Activated CD8-positive, alpha-beta memory T cell treated with anti-CD3 and anti-CD28 coated beads, Interleukin-2, amount 50 U/mL, for 1 hour (primary cell): Measurements from ENCODE around the gene KAT7.

Experiments used
- DNase-seq: peaks from one replicate; pipeline ENCODE4 v3.0.0-alpha.2; 2020; ENCODE audit errors: extremely low read depth

Gene KAT7

DNA sequence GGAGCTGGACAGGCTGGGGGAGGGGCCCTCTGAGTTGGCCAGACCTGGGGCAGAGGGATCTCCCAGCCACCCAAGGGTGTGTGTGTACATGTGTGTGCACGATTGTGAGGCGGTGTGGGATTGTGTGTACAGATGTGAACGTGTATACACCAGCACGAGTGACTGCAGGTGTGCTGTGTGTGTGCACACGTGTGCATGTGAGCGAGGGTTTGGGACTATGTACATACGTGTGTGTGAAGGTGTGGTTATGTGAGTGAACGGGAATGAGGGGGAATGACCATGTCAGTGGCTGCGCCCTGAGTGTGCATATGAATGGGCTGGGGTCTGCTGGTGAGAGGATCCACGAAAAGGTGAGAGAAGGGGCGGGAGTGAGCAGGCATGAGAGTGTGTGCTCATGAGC is 81.8 kb downstream of the KAT7 start:
- no peak for DNase-seq

DNA sequence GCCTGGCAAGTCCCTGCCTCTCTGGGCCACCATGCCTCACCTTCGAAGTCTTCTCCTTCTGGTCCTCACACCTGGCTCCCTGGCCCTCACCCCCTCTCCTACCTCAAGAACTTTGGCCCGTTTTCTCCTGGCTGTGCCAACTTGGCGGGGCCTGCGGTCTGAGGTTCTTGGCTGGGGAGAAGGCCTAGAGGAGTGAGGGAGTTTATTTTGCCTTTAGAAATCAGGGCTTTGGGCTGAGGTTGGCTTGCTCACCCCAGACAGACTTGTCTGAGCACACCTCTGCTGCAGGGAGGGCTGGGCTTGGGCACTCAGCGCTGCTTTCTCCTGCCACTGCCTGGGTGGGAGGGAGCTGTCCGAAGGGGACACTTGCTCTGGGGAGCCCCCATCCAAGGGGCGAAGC is 82.7 kb downstream of the KAT7 start:
- DNase-seq, result no peak

DNA sequence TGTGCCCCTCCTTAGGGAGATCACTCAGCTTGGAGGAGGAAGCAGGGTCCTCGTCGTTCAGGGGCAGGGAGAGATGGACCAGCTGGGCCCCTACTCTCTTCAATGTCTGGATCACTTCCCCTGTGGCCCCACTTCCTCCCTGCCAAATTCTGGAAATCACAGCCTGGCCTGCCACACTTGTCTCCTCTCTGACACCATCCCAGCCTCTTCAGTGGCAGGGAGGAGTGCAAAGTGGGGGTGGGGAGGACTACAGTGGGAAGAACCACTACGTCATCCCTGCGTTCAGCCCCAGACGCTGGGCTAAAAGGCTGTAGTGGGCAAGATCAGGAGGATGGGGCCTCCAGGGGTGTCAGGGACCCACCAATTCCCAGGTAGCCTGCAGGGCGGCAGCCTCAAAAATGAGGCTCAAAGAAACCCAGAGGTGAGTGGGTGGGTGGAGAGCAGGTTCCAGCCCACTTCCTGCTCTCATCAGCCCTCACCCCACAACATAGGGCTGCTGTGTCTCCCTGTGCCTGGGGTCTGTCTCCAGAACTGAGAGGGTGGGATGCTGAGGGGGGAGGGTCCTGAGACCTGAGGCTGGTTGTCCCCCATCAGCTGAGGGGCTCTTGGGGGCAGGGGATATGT is 84.4 kb downstream of the KAT7 start:
- no peak for DNase-seq

DNA sequence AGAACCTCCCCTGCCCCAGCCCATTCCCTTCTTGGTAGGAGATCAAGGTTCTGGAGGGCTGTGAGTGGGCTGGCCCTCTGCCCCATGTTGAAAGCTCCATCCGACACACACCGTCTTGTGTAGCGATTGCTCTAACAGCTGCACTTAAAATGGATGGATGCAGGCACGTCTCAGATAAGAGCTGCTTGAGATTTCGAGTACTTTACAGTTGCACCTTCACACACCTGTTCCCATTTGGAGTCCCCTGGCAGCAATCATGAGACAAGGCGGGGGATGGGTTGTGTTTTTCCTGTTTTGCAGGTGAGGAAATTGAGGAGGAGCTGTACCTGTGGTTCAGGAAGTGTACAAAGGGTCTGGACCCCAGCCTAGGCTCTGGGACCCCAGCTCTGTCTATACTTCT is 85.0 kb downstream of the KAT7 start:
- DNase-seq, result no peak

DNA sequence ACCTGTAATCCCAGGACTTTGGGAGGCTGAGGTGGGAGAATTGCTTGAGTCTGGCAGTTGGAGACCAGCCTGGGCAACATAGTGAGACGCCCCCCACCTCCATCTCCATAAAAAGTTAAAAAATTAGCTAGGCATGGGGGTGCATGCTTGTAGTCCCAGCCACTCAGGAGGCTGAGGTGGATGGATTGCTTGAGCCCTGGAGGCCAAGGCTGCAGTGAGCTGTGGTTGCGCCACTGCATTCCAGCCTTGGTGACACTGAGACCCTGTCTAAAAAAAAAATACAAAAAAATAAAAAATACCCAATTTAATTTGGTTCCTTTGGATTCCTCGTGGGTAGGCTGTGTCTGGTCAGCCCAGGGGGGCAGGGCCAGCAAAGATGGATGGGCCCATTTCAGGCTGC is 85.4 kb downstream of the KAT7 start:
- DNase-seq, result no peak

DNA sequence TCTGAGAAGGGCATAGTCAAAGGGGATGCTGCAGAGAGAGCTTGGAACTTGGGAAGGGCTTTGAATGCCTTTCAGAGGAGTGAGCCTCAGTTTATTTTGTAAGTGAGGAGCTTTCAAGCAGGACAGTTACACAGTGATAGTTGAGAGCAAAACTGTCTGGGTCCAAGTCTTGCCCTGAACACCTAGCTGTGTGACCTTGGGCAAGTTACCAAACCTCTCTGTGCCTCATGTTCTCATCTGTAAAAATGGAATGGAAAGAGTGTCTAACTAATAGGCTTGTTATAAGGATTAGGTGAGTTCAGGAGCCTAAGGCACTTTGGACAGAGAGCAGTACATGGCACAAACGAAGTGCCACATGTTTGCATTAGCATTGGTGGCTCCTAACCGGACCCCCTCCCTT is 86.4 kb downstream of the KAT7 start:
- no peak for DNase-seq

DNA sequence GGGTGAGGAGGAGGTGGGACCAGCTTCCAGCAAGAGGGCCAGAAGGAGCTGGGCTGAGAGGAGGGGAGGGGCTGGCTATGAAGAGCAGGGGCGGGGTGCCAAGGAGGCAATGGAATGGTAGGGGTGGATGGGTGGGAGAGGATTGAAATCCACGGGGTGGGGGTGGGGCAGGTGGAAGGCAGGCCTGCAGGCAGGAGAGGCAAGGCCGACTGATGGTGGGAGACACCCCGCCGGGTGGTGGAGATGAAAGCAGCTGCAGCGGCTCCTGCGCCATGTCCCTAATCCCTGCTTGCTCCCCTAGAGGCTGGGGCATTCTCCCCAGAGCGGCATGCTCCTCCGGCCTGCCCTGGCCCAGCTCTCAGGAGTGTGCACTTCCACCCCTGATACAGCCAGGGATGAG is 87.2 kb downstream of the KAT7 start:
- DNase-seq, result no peak

DNA sequence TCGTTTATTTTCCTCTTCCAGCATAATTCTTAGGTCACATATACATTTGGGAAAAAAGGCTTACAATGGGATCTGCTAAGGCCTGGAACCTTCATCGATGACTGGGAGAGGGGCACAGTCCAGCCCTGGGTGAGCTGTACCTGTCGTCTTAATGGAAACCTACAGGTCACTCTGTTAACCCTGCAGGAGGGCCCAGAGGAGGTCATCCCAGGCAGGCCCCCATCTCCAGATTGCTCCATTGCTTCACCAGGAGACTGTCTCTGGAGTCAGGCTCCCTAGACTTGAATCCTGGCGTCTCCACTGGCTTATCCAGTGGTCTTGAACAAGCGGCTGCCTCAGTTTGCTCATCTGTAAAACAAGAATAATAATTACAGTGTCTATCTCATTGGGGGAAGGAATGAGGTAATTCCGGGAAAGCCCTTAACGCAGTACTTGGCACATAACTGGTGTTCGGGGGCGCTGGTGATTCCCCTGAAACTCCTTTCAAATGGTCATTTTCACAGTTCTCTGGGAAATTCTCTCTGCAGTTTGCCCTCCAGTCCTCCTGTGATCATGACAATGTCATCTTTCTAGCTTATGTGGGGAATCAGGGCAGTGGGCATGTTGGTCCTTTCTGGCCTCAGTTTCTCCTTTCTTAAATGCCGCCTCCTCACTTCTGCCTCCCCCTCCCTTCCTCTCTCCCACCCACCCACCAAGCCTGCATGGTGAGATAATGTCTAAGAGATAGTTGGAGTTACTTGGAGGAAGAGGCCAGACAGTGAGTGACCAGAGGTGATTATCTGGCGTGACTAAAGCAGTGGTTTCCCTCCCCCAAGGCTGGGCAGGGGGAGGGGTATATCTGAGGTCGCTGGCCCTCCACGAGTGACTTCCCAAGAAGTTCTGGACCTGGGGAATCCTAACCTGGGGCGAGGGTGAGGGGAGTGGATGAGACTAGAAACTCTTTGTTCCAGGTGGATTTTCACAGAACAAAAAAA is 90.7 kb downstream of the KAT7 start:
- DNase-seq, result no peak

DNA sequence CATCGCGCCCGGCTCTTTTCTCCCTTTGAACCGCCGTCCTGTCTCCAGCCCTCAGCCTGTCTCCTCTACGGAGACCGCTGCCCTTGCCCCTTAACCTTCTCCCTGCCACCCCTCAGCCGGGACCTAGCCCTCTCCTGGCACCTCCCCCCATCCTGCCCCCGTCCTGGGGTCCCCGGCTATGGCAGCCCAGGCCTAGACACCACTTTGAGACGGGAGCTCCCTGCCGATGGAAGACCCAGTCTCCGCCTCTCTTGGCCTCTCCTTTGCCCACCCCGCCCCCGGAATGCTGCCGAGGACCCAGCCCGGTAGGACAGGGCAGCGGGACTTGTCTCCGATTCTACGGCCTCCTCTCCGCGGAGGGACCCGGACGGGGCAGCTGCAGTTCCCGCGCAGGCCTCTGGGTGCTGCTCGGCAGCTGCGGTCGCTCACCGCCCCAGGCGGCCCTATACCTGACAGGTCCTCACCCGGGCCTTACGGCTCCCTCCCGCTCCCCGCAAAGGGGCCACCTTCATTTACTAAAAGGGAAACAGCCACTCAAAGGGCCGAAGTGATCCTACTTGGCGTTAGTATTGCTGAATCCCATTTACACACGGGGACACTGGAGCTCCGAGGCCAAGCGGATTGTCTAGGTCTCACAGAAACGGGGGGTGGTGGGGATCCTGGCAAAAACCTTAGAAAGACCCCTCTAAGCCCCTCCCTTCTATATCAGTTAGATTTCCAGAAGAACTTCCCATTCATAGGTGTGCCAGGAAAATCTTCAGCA is 92.0 kb downstream of the KAT7 start:
- peak; percentile 13 for DNase-seq

DNA sequence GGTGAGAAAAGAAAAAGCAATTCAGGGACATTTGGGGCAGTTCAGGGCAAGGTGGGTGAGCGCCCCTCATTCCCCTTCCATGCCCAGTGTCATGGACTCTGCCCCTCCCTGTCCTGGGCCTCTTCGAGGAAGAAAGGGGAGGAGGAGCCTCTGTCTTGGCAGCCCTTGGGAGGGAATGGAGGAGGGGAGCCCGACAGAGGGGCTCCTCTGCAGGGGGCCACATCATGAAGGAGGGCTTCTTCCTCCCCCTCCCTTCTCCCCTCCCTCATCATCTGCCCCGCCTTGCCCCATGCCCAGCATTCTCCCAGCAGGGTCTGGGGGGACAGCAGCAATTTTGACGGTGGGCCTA is 92.5 kb downstream of the KAT7 start:
- DNase-seq, result no peak

DNA sequence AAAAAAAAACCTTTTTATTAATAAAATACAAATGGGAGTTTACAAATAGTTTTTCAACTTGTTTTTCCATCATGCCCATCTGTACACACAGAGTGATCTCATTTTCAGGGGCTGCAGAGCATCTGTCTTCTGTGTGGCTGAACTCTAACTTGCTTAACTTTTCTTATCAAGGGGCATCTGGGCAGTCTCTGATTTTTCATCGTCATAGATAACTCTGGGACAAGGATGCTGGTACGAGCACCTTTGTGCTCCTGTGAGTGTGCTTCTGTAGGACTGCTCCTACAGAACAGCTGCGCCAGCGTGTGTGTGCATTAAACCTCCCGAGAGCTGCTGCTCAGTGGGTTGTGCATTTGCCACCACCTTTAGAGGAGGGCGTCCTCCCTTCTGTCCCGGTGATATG is 94.0 kb downstream of the KAT7 start:
- DNase-seq, result no peak
